HG03558 (cell line): Measurements from ENCODE around the gene BRD7.
A peak's percentile ranks its signal among the peaks of the same experiment; 100 is the strongest.

Experiments used
- ATAC-seq: cut with Tn5 transposase; IDR thresholded peaks from one replicate; pipeline ENCODE4 v1.9.1; 2021; ENCODE audit warnings: moderate number of reproducible peaks; ENCODE audit not compliant: unreplicated experiment; ENCODE audit errors: extremely low read depth

BRD7 gene

GRCh38 chr16:50368410-50369132, at the start of gene BRD7:
BRD7 (minus strand) TSS chr16:50368988; CDS start chr16:50368774, 214 bp downstream.
- ATAC-seq: peak; percentile 61

- no peak for ATAC-seq
Observed at GRCh38 chr16:50416388-50416787, 47.6 kb upstream of the BRD7 start.

DNA sequence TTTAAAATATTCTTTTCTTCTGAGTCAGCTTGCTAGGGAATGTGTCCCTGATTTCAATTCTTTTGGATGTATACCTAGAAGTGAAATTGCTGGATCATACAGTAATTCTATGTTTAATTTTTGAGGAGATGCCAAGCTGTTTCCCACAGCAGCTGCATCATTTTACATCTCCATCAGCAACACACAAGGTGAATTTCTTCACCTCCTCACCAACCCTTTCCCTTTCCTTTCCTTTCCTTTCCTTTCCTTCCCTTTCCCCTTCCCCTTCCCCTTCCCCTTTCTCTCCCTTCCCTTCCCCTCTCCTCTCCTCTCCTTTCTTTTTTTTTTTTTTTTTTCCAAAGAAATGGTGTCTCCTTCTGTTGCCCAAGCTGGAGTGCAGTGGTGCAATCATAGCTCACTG, 45.4 kb upstream of the BRD7 start:
- ATAC-seq: no peak

DNA sequence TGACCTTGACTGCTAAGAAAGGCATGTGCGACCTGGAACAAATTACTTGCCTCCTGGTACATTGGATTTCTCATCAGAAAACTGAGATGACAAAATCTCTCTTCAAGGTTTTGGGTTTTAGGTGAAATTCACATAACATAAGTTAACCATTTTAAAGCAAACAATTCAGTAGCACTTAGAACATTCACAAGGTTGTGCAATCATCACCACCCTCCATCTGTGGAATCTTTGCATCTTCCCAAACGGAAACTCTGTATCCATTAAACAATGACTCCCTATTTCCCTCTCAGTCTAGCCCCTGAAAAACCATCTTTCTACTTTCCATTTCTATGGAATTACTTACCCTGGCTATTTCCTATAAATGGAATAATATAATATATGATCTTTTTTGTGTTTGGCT, 42.2 kb upstream of the BRD7 start:
- ATAC-seq: no peak

- ATAC-seq: no peak
Observed at GRCh38 chr16:50408001-50408561, 39.3 kb upstream of the BRD7 start.

DNA sequence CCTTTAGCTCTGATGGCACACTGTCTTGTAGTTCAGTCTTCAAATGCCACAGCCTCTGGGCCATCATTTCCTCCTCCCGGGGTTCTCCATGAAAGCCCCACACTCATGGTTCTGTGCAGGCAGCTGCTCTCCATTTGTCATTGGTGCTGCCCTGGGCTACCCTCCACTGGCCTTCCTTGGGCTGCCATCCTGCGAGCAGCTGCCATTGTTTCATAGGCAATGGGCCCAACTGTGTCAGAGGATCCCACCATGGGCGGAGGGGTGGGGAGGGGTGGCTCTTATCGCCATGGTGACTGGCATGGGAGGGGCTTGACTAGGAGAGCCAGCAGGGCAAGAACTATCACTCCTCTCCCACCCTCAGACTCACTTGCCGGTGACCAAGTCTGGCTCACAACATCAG, 38.6 kb upstream of the BRD7 start:
- ATAC-seq: no peak

GRCh38 chr16:50403491-50403890, 34.7 kb upstream of the BRD7 start:
- no peak for ATAC-seq

DNA sequence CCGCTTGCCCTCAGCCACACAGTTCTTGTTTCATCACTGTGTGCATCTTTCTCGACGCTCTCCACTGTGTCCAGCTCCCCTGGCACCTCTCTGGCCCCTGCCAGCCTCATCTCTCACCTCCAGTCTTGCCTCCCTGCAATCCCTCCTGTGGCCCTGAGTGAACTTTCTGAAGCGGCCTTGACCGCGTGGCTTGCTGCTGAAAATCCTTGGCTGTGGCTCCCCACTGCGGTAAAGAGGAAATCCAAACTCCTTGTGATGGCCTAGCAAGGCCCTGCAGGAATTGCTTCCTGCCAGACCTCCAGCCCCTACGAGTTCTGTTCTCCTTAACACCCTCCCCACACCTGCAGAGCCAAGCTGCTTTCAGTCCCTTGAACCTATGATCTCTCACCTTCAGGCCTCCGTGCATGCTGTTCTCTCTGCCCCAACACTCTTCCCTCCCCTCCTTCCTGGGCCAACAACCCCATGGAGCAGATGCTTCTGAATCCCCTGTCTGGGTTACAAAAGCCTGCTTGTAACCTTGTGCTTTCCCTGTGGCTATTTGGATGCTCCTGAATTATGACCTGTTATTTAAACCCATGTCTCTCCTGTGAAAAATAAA, 33.6 kb upstream of the BRD7 start:
- no peak for ATAC-seq

DNA sequence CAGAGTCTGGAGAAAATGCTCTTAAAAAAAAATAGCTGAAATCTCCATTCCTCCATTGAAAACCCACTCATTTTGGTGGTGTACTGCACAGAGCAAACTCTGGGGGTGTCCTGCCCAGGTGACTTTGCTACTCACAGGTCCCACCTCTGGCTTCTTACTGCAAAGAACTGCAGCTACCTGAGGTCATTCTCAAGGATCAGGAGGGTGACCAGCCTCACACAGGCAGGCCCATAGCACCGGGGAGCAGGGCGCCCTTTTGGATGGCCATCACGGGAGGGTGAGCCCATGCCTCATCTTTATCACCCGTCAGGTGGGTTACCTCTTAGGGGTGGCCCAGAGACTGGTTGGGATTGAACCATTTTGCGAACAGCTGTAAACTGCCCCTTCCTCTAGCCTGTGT, 32.6 kb upstream of the BRD7 start:
- no peak for ATAC-seq

GRCh38 chr16:50400967-50401348, 32.2 kb upstream of the BRD7 start:
- no peak for ATAC-seq

- no peak for ATAC-seq
Observed at GRCh38 chr16:50400312-50400966, 31.7 kb upstream of the BRD7 start.

DNA sequence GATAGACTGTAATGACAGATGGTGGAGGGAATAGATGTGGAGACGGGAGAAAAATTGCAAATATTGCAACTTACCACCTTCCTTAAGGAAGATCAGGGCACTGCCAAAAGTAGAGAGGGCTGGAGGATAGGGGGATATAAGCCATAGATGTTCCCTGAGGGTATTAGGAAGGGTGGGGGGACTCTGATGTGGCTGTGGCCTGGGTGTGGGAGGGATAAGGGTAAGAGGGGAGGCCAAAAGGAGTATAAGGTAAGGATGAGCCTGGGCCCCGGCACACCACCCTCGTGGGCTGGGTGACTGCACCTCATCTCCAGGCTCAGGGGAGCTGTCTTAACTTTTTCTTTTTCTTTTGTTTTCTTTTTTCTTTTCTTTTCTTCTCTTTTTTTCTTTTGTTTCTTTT, 30.6 kb upstream of the BRD7 start:
- no peak for ATAC-seq

DNA sequence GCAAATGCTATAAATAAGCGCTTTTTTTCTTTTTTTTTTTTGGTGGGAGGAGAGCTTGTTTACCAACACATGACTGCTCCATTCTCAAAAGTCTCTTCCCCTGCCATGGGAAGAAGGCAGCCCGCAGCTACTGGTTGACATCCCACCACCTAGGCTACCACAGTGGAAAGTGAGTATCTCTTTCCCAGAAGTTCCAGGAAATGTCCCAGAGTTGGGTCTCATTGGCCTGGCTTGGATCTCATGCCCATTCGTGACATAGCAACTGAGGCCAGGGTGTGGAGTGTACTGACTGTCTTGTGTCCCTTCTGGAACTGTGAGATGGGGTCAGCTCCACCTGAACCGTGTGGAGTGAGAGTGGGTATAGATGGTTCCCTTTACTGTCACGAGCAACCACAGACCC, 29.5 kb upstream of the BRD7 start:
- no peak for ATAC-seq

- no peak for ATAC-seq
Observed at GRCh38 chr16:50396761-50397535, 28.2 kb upstream of the BRD7 start.

DNA sequence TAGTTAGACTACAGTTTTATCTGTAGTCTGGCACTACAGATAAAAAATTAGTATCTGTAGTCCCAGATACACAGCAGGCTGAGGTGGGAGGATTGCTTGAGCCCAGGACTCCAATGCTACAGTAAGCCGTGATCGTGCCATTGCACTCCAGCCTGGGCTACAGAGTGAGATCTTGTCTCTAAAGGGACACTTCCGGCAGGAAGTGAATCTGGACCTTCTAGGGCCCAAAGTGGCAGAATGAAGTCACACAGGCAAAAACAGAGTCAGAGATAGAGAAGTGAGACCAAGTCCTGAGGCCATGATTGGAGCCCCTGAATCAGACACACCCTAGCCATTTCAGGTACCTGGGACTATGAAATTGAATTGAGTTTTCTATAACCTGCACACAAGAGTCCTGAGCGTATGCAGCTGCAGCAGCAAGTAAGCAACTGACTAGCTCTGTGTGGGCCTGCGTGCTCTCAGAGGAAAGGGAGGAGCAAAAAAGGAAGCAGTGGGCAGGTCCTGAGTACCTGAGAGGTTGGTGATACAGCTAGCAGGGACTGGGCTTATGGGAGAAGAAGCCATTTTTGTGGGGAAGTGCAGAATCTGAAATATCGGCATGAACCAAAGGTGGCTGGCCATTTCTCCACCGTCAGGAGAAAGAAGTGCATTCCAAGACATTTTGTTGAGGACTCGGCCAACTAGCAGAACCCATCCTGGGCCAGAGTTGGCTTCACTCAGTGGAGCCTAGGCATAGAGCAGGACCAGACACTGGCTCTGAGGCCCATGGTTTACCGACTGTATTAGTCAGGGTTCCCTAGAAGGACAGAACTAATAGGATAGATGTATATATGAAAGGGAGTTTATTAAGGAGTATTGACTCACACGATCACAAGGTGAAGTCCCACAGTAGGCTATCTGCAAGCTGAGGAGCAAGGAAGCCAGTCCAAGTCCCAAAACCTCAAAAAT, 27.2 kb upstream of the BRD7 start:
- ATAC-seq: no peak

- no peak for ATAC-seq
Observed at GRCh38 chr16:50393858-50394802, 25.3 kb upstream of the BRD7 start.

- ATAC-seq: no peak
Observed at GRCh38 chr16:50393416-50393815, 24.6 kb upstream of the BRD7 start.

DNA sequence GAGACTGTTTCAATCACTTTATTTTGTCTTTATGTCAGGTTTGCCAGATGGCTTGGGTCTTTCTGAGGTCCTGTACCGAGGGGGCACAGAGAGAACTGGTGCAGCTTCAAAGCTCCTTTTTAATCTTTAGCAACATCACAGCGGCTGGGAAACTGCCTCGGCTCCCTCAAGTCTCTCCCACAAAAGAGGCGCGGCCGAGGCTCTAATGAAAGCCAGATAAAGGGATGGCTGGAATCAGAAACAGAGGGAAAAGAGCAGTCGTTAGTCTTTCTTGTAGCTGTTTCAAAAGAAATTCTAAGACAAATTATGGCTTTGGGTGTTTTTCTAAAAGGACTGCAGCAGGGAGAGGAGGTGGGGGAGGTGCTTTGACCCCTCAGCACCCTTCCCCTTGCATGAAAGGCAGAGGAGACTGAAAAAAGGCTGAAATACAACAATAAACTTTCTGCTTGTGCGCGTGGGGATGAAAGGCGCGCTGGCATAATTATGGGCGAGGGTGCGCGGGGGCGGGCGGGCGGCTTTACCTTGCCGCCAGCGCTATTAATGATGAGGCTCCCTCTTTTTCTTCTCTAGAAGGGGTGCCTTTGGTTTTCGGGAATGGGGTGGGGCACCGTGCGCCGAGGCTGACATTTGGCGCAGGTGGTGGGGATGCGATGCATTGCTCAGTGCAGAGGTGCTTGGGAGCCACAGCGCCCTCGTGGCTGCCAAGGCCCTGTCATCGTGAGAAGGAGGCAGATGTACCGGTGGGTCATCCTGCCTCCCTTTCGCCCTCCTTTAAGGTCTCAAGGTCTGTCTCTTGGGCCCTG, 22.3 kb upstream of the BRD7 start:
- no peak for ATAC-seq
